MM.1S (cell line): ENCODE data around the gene OPRL1.

Source experiments
- DNase-seq: peaks from one replicate; pipeline ENCODE4 v3.0.0-alpha.2; 2015
- H2AFZ ChIP-seq: fragments of 300-600 bp; sonication (generic); 2 replicates; pipeline ENCODE4 v1.6.0; 2016; ENCODE audit warnings: antibody characterized with exemption, low read length
- H3F3A ChIP-seq: fragments of 300-600 bp; sonication (generic); 2 replicates; pipeline ENCODE4 v1.6.1; 2016; ENCODE audit warnings: mild to moderate bottlenecking, antibody characterized with exemption, low read length, moderate library complexity, mixed read lengths; ENCODE audit not compliant: insufficient read depth
- H3K27ac ChIP-seq: fragments of 300-600 bp; sonication (generic); 2 replicates; pipeline ENCODE4 v1.5.1; 2016; ENCODE audit warnings: mild to moderate bottlenecking, low read length
- H3K27me3 ChIP-seq: fragments of 300-600 bp; sonication (generic); replicated peaks from 2 replicates; pipeline ENCODE4 v1.6.0; 2016; ENCODE audit warnings: low read length; ENCODE audit not compliant: insufficient read depth
- H3K36me3 ChIP-seq: fragments of 300-600 bp; sonication (generic); replicated peaks from 2 replicates; pipeline ENCODE4 v1.6.1; 2016; ENCODE audit warnings: mild to moderate bottlenecking, low read length, mixed read lengths; ENCODE audit not compliant: insufficient read depth
- H3K4me1 ChIP-seq: fragments of 300-600 bp; sonication (generic); 2 replicates; pipeline ENCODE4 v1.6.1; 2016; ENCODE audit warnings: low read length, mixed read lengths
- H3K4me2 ChIP-seq: fragments of 300-600 bp; sonication (generic); 2 replicates; pipeline ENCODE4 v1.6.0; 2016; ENCODE audit warnings: low read depth, low read length
- H3K4me3 ChIP-seq: fragments of 300-600 bp; sonication (generic); 2 replicates; pipeline ENCODE4 v1.5.1; 2016; ENCODE audit warnings: low read length, mixed read lengths
- H3K79me2 ChIP-seq: fragments of 300-600 bp; sonication (generic); 2 replicates; pipeline ENCODE4 v1.6.1; 2016; ENCODE audit warnings: mixed run types, low read length, mixed read lengths
- H3K9ac ChIP-seq: fragments of 300-600 bp; sonication (generic); 2 replicates; pipeline ENCODE4 v1.6.1; 2016; ENCODE audit warnings: low read length, mixed read lengths
- H3K9me2 ChIP-seq: fragments of 300-600 bp; sonication (generic); replicated peaks from 2 replicates; pipeline ENCODE4 v1.6.1; 2016; ENCODE audit warnings: mild to moderate bottlenecking, low read length, mixed read lengths; ENCODE audit not compliant: insufficient read depth
- H3K9me3 ChIP-seq: fragments of 300-600 bp; sonication (generic); replicated peaks from 2 replicates; pipeline ENCODE4 v1.6.1; 2016; ENCODE audit warnings: mild to moderate bottlenecking, low read length, mixed read lengths; ENCODE audit not compliant: insufficient read depth
- H4K20me1 ChIP-seq: fragments of 300-600 bp; sonication (generic); 2 replicates; pipeline ENCODE4 v1.6.1; 2016; ENCODE audit warnings: mild to moderate bottlenecking, low read length, moderate library complexity, mixed read lengths; ENCODE audit not compliant: insufficient read depth
- EZH2 ChIP-seq: fragments of 300-600 bp; sonication (generic); optimal IDR thresholded peaks from 2 replicates; pipeline ENCODE3; 2017; ENCODE audit warnings: low read depth, mild to moderate bottlenecking, antibody characterized with exemption, low read length, mixed read lengths
- EZH2phosphoT487 ChIP-seq: fragments of 300-600 bp; sonication (generic); IDR thresholded peaks from 2 replicates; pipeline ENCODE4 v1.6.1; 2018; ENCODE audit warnings: antibody characterized with exemption, low read length
- TF ChIP-seq, protein P1 (sequence below): fragments of 300-600 bp; sonication (generic); IDR thresholded peaks from 2 replicates; pipeline ENCODE4 v1.5.1; 2016; ENCODE audit warnings: antibody characterized with exemption, low read length, mixed read lengths

The OPRL1 gene

DNA sequence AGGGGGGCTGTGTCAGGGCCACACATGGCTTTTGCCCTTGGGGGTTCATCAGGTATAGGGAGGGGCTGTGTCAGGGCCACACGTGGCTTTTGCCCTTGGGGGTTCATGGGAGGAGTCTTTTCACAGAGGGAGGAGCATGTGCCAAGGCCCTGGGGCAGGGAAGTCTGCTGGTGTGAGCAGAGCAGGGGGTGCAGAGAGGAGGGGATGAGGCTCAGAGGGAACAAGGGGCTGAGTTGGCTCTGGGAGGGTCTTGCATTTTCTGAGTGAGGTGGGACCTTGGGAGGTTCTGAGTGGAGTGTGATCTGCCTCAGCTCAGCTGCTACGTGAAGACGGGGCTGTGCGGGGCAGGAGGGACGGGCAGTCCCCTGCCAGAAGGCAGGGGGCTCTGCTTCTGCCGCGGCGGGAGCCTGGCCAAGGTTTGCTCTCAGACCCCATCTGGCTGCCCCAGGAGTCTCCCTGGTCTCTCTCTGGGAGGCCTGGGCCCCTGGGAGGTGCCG lies 24.4 kb upstream of the OPRL1 start:
- H3K4me3 ChIP-seq: no peak overlapping the region
- H2AFZ ChIP-seq: no peak overlapping the region
- H4K20me1 ChIP-seq: no peaks in the 10 kb centered on the region
- peaks cover 71% of the 10 kb centered on the region for H3K27me3 ChIP-seq
- H3K4me2 ChIP-seq: no peak overlapping the region
- no peaks in the 10 kb centered on the region for H3K9me2 ChIP-seq
- no peak overlapping the region for H3K9ac ChIP-seq
- no peaks in the 10 kb centered on the region for H3F3A ChIP-seq
- no peaks in the 10 kb centered on the region for H3K79me2 ChIP-seq
- H3K36me3 ChIP-seq: no peaks in the 10 kb centered on the region
- DNase-seq: no peak
- no peak overlapping the region for H3K27ac ChIP-seq
- TF ChIP-seq EZH2phosphoT487: no peak
- TF ChIP-seq EZH2: no peak
- TF ChIP-seq, protein P1, sequence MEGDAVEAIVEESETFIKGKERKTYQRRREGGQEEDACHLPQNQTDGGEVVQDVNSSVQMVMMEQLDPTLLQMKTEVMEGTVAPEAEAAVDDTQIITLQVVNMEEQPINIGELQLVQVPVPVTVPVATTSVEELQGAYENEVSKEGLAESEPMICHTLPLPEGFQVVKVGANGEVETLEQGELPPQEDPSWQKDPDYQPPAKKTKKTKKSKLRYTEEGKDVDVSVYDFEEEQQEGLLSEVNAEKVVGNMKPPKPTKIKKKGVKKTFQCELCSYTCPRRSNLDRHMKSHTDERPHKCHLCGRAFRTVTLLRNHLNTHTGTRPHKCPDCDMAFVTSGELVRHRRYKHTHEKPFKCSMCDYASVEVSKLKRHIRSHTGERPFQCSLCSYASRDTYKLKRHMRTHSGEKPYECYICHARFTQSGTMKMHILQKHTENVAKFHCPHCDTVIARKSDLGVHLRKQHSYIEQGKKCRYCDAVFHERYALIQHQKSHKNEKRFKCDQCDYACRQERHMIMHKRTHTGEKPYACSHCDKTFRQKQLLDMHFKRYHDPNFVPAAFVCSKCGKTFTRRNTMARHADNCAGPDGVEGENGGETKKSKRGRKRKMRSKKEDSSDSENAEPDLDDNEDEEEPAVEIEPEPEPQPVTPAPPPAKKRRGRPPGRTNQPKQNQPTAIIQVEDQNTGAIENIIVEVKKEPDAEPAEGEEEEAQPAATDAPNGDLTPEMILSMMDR: no peak
- no peaks in the 10 kb centered on the region for H3K9me3 ChIP-seq
- no peaks in the 10 kb centered on the region for H3K4me1 ChIP-seq

GRCh38 chr20:64055893-64056638 lies 23.8 kb upstream of the OPRL1 start:
- no peak for DNase-seq
- Histone ChIP-seq H3K36me3 (no peaks in the 10 kb centered on the region), H4K20me1 (no peaks in the 10 kb centered on the region), H3K9me2 (no peaks in the 10 kb centered on the region), H3K4me1 (no peaks in the 10 kb centered on the region), H3K4me3 (no peak overlapping the region), H3K4me2 (no peak overlapping the region), H3K27ac (no peak overlapping the region), H3K9me3 (no peaks in the 10 kb centered on the region), H3F3A (no peaks in the 10 kb centered on the region), H3K27me3 (peaks cover 65% of the 10 kb centered on the region), H3K9ac (no peak overlapping the region), H2AFZ (no peak overlapping the region), H3K79me2 (no peaks in the 10 kb centered on the region)
- TF ChIP-seq, protein P1: no peak
- TF ChIP-seq EZH2 (no peak), EZH2phosphoT487 (no peak)

GRCh38 chr20:64056639-64056888 lies 23.3 kb upstream of the OPRL1 start:
- Histone ChIP-seq H3K9me3 (no peaks in the 10 kb centered on the region), H3K9ac (no peak overlapping the region), H3K27me3 (peaks cover 60% of the 10 kb centered on the region), H3K9me2 (no peaks in the 10 kb centered on the region), H3K27ac (no peak overlapping the region), H4K20me1 (no peaks in the 10 kb centered on the region), H3K4me2 (no peak overlapping the region), H3K4me3 (no peak overlapping the region), H3F3A (no peaks in the 10 kb centered on the region), H3K36me3 (no peaks in the 10 kb centered on the region), H3K4me1 (no peaks in the 10 kb centered on the region), H2AFZ (no peak overlapping the region), H3K79me2 (no peaks in the 10 kb centered on the region)
- DNase-seq: no peak
- TF ChIP-seq, protein P1: no peak
